RCC 7860 (cell line): ENCODE measurements around the gene OLFML1.

ENCODE experiments used
- DNase-seq: peaks from one replicate; pipeline ENCODE4 v3.0.0-alpha.2; 2015; ENCODE audit warnings: low spot score
- FAIRE-seq: peaks from 2 replicates; lab custom pipeline; 2012; peaks lifted over from hg19 to GRCh38; lab: Jason Lieb, UNC

The OLFML1 gene

DNA sequence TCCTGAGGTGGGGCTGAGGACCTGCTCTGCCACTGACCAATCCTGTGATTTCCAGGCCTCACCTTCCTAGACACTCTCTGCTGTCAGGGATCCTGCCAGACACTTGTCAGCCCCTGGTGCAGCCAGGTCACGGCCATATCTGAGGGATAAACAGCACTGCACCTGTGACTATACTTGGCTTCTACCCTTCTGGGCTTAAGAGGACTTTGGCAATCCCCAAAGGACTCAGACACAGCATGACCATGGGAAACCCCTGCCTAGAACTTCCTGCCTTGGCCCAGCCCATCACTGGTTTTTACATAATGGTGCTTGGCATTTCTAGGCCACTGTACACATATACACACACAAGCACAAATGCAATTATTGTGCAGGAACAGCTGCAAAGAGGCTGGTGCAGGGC is 11.6 kb upstream of the OLFML1 start:
- no peak for DNase-seq
- FAIRE-seq, result no peak

DNA sequence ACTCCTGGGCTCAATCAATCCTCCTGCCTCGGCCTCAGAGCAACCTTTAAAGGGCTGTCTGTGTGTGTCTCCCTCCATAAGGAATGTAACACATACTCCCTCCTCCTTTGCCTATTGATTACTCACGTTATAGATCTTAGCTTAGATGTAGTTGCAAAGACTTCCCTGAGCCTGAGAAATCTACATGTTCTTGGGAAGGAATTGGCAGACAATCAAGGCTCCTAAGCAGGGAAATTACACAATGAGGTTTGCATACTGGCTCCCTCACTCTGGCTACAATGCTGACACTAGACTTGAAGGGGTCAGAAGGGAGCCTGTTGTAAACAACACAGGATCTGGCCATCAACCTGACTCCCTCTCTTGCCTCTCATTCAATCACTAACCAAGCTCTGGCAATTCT is 5.2 kb upstream of the OLFML1 start:
- no peak for DNase-seq

DNA sequence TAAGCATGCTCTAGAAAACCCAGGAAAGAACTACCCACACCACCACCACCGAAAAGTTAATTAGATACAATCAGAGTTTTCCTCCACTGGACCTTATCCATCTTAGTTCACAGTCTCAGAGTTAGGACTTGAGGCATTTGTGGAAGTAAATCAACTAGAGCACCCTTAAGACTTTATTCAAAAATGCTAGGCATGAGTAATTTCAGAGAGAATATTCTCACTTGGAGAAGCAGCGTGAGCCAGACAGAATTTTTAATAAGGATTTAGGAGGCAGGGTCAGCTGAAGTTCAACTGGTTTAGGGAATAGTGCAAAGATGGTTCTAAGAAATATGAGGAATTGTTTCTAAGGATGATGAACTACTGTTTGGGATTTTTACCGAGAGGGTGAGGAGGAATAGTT is 1.2 kb upstream of the OLFML1 start:
- DNase-seq (no peak), FAIRE-seq (no peak)

More for the DNA sequence above, 5.2 kb upstream of the OLFML1 start:
- FAIRE-seq, result no peak

DNA sequence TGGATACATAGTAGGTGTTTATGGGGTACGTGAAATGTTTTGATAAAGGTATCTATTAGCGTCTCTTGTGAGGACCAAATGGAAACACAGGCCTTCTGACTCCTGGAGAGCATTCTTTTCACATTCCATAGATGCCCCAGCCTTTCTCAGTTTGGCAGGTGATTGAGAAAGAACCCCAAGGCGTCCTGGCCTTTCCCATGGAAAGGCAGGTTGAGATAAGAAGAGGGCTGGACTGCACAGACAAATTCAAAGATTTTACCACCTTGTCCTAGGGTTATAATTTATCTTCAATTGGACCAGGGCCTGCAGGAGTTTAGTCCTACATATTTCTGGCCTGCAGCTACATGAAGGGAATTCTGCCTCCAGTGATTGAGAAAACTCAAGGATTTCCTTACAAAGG is 661 bp upstream of the OLFML1 start:
- no peak for DNase-seq
- no peak for FAIRE-seq

DNA sequence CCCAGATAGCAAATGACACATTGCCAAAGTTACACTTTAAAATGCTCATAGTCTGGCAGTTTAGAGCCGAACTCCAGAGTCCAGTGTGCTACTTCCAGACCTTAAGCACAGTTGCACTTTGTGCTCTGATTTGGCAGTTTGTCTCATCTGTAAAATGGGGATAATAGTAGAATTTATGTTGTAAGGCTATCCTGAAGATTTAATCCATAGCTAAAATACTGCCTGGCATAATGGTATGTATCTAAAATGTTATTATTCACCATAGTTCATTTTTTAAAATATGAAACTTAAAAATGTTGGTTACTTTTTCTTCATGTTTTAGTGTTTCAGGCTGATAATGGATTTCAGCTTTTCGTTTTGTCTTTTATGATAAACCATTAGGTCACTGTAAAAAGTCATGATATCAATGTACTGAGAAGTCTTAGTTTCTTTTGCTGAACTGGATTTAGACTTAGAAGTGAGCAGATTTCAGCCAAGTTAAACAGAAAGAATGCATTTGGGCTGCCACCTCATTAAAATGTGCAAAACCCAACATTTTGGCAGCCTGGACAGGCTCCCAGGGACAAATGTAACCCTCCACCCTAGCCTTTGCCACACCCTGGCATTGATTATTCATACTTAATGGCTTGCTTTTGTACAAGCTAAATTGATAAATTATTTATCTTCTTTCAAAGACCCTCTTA is 933 bp downstream of the OLFML1 start:
- no peak for DNase-seq
- no peak for FAIRE-seq

DNA sequence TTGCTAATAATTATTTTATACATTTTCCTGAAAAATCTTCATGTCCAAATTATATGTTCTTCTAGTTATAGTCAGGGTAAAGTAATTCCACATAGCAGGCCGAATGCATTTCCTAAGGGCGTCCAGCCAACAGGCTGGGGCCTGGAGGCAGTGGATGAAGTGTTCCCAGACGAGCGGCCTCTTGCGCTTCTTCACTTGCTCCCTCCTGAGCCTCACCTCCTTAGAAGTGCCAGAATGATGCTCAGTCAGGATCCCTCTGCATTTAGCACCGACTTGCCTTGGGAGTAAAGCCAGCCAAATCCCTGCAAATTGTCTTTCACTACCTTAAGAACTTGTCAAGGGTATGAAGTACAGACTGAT is 1.5 kb downstream of the OLFML1 start:
- DNase-seq (no peak), FAIRE-seq (no peak)

DNA sequence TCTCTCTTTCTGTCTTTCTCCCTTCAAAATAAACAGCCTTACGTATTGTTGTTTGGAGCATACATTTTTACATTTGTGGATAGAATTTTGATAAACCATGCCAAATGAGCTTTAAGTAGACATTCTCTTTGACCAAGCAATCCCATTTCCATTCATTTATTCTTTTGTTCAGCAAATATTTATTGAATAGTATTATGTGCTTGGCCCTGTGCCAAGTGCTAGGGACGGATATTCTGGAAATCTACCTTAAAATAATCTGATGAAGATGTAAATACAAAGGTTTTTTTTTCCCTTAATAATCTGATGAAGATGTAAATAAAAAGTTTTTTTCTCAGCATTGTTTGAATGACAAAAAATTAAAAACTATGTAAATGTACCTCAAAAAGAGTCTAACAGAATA is 2.1 kb downstream of the OLFML1 start:
- FAIRE-seq, result no peak
- no peak for DNase-seq

DNA sequence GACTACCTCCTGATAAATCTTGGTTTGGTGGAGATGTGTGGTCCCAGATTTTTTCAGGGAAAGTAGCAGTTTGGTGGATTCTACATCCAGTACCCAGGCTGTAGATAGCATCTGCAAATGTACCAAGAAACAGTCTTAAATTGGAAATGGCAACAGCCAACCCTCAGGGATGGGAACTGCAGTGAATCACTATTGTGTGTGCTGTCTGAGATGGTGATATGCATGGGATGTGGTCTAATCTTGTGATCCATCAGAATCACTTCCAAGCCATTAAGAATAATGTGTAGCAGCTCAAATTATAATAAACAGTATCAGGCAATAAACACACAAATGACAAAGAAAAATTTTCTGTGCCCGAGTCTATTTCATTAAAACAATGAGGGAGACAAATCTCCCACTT is 3.4 kb downstream of the OLFML1 start:
- no peak for DNase-seq
- FAIRE-seq, result no peak

DNA sequence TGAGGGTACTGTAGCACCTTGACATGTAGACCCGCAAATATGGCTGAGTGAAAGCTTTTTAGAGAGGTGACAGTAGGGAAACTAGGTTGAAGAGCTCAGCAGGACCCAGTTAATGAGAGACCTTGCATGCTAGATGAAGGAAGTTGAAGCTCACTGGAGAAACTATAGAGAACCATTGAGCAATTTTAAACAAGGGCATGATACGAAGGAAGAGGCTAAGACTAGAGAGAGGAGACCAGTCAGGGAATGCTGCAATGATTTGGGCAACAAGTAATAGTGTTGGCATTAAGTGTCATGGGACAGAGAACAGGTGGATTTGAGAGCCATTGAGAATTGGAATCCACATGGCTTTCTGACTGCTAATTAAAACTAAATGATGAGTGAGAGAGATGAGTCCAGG is 4.1 kb downstream of the OLFML1 start:
- no peak for DNase-seq
- FAIRE-seq, result no peak

DNA sequence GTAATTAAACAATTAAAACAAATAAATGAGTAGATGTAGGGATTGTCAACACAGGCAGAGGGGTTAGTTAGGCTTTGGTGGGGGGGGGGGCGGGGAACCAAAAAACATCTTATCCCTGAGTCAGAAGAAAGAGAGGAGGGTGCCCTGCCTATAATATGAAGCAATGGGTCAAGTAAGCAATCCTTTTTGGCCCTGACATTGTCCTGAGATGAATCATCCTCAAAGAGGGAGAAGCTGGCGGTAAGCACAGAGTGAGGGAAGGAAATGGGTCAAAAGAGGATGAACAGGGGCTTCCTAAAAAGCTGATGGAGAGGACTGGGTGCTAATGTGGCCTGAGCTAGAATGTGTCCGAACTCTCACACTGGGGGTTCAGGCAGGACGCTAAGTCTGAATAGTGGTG is 4.7 kb downstream of the OLFML1 start:
- DNase-seq, result no peak
- no peak for FAIRE-seq

DNA sequence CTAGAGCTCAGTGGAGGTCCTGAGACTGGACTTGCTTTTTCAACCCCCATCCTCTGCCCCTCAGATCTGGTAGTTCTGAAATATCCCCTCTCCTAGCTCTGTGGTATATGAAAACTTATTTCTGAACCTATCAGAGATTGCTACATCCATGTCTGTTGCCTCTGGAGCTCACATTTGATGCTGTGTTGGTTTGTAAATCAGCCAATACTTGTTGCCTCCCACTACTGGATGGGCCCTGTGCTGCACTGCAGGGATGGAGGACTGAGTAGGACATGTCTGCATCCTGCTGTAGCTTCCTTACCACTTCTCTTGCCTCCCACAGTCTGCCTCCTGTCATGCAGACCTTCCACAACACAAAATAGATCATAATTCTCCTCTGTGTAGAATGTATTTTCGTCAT is 5.2 kb downstream of the OLFML1 start:
- FAIRE-seq (no peak), DNase-seq (no peak)

DNA sequence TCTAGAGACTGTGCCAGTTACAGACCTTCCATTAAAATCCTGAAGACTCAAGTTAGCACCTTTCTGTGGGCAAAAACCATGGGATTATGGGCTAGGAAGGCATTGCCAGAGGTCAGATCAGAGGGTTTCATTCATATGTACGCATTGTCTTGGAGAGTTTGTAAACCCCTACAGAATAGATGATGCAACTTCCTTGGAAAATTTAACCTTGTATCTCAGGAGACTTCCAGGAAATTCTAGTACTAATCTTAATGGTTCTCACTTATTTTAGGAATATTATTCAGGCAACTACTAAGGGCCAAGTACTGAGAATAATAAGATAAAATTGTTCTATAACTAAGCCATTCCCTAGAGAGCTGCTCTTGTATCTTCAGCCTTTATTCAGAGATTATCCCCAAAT is 6.9 kb downstream of the OLFML1 start:
- FAIRE-seq (no peak), DNase-seq (no peak)

DNA sequence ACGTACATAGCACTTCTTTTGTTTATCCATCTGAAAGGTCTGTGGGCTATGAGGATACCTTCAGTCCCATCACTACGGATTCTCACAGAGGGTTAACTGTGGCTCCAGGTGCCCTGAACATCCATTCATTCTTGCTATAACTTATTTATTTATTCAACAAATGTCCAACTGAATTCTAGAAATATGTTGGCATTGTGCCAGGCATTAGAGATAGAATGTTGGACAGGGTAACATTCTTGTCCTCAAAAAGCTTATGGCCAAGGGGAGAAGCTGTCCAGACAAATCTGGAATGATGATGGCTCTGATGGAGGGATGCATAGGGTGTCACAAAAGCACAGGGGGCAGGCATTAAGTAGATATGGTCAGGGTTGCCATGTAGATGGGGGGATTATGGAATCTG is 8.4 kb downstream of the OLFML1 start:
- FAIRE-seq (no peak), DNase-seq (no peak)

DNA sequence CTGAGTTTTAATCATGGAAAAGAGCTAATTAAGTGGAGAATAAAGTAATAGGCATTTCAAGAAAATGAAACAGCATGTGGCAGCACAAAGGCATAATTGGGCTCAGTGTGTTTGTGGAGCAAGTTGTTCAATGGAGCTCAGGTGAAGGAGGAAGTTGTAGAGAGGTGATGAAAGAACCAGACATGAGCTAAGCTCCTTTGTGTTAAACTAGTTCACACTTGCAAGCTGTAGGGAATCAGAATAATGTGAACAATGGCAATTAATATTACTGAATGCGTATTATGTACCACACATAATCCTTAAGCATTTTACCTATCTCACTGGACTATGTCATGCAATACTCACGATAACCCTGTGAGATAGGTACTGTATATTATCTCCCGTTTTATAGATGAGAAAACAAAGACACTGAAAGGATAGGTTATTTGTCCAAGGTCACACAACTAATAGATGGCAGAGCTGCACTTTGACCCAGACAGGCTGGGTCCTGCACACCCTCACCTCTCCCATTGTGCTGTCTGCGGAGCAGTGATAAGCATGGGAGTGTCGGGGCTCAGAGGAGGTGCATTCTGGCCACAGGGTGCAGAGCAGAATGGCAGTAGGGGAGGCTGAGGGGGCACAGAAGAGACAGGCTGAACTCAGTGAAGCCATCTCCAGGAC is 8.9 kb downstream of the OLFML1 start:
- DNase-seq (no peak), FAIRE-seq (no peak)

DNA sequence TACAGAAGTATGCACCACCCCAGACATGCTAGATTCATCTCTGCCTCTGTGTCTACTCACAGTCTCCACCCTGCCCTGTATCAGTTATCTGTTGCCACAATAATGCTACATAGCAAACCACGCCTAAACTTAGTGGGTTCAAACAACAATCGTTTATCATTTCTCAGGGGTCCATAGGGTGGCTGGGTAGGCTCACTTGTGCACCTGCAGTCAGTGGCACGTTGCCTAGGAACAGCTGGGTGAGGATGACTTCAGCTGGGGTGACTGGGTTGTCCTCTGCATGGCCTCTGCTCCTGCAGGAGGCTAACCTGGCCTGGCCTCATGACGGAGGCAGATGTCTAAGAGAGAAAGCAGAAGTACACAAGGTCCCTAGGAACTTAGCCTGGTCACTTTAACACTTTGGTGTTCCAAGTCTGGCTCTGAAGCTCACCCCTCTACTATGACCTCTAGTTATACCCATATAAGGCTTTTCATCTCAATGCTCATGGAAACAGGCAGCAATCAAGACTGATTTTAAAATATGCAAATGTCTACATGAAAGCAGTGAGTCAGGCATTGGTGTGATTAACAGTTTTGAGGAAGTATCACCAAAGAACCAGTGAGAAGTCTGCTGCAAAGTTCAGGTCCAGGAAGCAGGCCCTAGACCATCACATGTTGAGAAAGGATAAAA is 10.7 kb downstream of the OLFML1 start:
- FAIRE-seq (no peak), DNase-seq (no peak)

DNA sequence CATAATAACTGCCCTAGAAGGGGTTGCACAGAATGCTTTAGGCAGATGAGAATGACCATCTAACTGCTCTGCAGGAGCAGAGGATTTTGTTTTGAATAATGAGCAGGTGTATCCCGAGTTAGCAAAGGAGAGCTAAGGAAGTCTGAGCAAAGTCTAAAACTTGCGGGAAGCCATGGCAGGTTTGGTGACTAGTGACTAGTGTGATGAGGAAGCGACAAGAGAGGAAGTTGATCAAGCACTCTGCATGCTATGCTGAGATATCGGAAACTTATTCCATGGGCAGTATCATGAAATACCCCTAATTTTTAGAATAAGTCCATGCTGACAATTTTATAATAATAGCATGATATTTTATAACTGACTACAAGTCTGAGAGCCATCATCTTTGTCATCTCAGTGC is 12.9 kb downstream of the OLFML1 start:
- DNase-seq, result no peak
- no peak for FAIRE-seq

DNA sequence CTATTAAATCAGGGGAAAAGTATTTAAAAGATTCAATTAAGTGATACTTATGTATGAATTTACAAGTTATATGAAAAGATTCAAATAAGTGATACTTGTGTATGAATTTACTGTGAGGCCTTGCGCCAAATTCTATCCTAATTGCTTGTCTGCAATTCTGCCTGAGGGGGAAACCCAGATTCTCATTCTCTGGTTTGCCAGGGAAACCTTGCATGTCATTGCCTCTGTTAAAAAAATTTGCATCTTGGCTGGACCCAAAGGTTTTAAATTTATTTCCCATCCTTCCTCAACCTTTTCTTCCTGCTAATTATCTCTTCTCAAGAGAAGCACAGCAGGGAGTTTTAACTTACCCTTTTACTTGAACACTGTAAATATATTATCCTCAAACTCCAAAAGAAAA is 13.8 kb downstream of the OLFML1 start:
- DNase-seq (no peak), FAIRE-seq (no peak)

DNA sequence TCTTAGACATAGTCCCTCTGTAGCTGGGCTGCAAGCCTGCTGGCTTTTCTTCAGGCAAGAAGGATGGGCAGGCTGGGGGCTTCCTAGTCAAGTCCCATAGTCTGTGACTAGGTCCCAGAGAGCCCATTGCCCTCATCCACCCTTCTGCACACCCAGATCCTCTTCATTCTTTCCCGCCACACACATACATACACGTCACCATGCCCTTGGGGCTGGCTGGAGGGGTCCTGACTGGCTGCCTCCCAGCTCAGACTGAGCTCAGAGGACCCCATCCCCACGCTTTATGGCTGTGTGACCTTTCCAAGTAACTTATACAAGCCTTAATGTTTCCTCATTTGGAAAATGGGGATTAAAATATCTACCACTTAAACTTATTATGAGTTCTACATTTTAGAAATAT is 14.9 kb downstream of the OLFML1 start:
- DNase-seq, result no peak
- FAIRE-seq, result no peak

DNA sequence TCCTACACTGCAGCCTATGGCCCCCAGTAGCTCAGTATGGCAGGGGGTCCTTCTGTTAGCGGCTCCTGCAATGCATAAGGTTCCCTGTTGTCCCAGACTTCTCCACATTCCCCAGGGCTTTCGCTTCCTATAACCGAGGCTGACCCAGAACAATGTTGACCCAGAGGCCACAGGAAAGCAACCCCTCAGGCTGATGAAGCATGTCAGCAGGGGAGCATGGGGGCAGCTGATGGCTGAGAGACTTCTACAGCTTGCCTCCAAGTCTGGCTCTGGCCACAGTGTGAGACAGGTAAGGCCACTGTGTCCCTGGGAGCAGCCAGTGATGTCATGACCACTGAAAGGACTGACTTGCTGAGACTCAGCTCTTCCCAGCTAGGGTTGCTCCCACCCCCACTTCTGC is 15.9 kb downstream of the OLFML1 start:
- FAIRE-seq, result no peak
- no peak for DNase-seq

DNA sequence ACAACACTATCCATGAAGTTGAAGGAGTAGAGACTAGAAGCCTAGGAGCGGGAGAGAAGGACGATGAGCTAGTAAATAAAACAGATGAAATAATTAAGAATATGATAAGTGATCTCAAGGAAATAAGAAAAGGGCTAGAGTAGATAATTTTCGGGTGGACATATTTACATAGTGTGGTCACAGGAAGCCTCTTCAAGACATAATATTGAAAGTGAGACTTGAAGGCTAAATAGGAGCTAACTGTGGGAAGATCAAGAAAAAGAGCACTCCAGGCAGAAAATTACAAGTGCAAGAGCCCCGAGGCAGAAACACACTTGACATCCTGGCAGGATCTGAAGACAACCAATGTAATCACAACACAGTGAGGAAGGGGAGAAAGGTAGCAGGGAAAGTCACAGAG is 16.6 kb downstream of the OLFML1 start:
- DNase-seq (no peak), FAIRE-seq (no peak)

DNA sequence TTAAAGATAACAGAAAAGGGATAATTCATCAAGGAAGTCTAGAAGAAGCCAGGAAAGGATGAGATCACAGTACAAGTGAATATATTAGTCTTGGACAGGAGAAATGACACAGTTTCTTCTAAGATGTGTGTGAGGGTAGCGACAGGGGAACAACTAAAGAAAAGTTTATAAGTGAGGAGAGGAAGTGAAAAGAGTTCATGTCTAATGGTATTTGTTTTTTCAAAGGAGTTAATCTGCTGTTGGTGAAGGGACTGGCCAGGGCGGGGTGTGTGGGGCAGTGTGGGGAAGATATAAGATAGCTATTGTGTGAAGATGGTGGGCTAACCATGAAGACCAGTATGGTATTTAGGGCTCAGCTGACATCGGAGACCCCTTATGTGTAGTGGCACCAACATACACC is 20.9 kb downstream of the OLFML1 start:
- DNase-seq, result no peak
- FAIRE-seq, result no peak

DNA sequence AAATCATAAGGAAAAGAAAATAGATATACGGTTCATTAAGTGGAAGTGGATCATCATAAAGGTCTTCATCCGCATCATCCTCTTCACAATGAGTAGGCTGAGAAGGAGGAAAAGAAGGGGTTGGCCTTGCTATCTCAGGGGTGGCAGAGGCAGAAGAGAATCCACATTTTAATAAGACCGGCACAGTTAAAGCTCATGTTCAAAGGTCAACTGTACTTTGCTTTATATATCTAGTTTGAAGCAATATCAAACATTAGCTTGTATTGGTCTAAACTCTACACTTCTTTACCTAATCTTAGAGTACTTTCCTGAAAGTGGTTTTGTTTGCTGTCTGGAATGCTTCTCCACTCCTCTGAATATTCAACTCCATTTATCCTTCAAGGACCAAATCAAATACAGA is 22.8 kb downstream of the OLFML1 start:
- no peak for DNase-seq
- FAIRE-seq, result no peak

DNA sequence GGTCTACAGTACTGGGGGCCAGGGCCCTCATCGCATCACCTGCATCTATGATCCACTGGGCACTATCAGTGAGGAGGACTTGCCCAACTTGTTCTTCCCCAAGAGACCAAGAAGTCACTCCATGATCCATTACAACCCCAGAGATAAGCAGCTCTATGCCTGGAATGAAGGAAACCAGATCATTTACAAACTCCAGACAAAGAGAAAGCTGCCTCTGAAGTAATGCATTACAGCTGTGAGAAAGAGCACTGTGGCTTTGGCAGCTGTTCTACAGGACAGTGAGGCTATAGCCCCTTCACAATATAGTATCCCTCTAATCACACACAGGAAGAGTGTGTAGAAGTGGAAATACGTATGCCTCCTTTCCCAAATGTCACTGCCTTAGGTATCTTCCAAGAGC is 24.7 kb downstream of the OLFML1 start:
- no peak for DNase-seq
- FAIRE-seq, result no peak
